Activated CD8-positive, alpha-beta memory T cell treated with anti-CD3 and anti-CD28 coated beads, Interleukin-2, amount 10 ng/mL, durations not matched to agents 7 days and 5 days (primary cell): ENCODE results near the gene PDZD7. TPM values are rescaled to one million over a fixed set of nuclear protein-coding genes. Genes with fewer than 3 reads are reported as not detected.

ENCODE experiments used
- ATAC-seq: fragments of 150-1000 bp; cut with Tn5 transposase; one replicate; pipeline ENCODE4 v1.10.0; 2021; ENCODE audit warnings: moderate library complexity
- CTCF ChIA-PET: fragments of 350-600 bp; sonication (Branson Sonifier 250); formaldehyde crosslinking; loops from one replicate; lab custom pipeline; 2021; ENCODE audit warnings: antibody characterized with exemption; lab: Charles Lee
- DNase-seq: peaks from one replicate; pipeline ENCODE4 v3.0.0-alpha.2; 2020
- H3K27ac Mint-ChIP-seq: one replicate; pipeline ENCODE4 v1.8.0; 2021; ENCODE audit warnings: mild to moderate bottlenecking, mixed read lengths
- H3K27me3 Mint-ChIP-seq: one replicate; pipeline ENCODE4 v1.8.0; 2021; ENCODE audit warnings: mixed read lengths
- H3K36me3 Mint-ChIP-seq: one replicate; pipeline ENCODE4 v1.8.0; 2021; ENCODE audit warnings: mild to moderate bottlenecking, mixed read lengths
- H3K4me1 Mint-ChIP-seq: one replicate; pipeline ENCODE4 v1.8.0; 2021; ENCODE audit warnings: mixed read lengths
- H3K4me3 Mint-ChIP-seq: one replicate; pipeline ENCODE4 v1.8.0; 2021; ENCODE audit warnings: mild to moderate bottlenecking, moderate library complexity, mixed read lengths
- H3K9me3 Mint-ChIP-seq: one replicate; pipeline ENCODE4 v1.8.0; 2022; ENCODE audit warnings: low read depth, mixed read lengths
- total RNA-seq, 2 experiments: library from RNA; stranded (reverse); gene quantifications; one replicate each; pipeline ENCODE4 v1.2.3, GENCODE V29; 2021

PDZD7 gene
- total RNA-seq, 2 experiments from 2014 or later, result 0.59 to 1.2 TPM

DNA sequence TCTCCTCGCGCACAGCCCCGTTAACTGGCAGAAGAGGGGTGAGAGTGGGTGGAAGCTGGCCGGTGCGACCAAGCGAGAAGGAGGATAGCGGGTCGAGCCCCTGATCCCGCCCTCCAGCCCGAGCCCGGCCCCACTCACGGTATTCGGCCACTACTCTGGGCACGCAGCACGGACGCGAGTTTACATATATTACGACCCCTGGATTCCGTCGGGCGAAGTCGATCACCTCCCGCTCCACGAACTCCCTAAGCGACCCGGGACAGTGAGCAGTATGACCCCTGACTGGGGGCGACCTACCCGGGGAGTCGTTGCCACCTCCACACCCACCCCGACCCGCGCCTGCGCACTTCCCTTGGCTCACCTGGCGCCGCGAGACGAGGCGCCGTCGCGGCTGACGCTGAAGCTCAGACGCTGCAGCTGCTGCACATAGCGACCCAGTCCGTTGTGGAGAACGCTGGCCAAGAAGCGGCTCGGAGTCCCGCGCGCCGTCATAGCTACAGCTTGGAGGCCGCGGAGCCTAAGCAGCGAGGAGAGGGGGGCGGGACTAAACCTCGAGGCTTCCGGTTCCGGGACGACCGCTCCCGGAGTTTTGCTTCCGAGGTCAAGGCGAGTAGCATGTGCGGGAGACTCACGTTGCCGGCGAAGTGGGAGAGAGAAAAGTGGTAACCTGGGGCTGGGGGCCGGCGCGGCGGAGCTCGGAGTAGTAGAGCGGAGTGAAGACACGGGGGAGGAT is 43.8 kb downstream of the PDZD7 start, which contains the start of the genes MRPL43 and TWNK:
Gene MRPL43 (minus strand): TSS at position 546 of the 733 bp plus-strand sequence. CDS start 54 bp downstream, at position 492.
Gene TWNK (plus strand): TSS at position 592 of the 733 bp plus-strand sequence. CDS start 668 bp downstream, outside the sequence.
- Mint-ChIP-seq H3K4me1 (peaks cover 37% of the 10 kb centered on the region), H3K4me3 (peak within 1 kb of the TSS; percentile 91), H3K36me3 (peaks cover 16% of the 10 kb centered on the region), H3K27me3 (no peaks in the 10 kb centered on the region), H3K27ac (peak within 1 kb of the TSS; percentile 85), H3K9me3 (no peaks in the 10 kb centered on the region)
- peak; percentile 90 for DNase-seq
- peak; percentile 97 for ATAC-seq
- CTCF ChIA-PET, result interaction anchor here (1.4 to 4.8 kb wide), 6 partner anchors 10 to 468 kb away, joined by 3 to 41 read pairs (median 8); partner anchors contain the start of genes LZTS2 and SEMA4G

DNA sequence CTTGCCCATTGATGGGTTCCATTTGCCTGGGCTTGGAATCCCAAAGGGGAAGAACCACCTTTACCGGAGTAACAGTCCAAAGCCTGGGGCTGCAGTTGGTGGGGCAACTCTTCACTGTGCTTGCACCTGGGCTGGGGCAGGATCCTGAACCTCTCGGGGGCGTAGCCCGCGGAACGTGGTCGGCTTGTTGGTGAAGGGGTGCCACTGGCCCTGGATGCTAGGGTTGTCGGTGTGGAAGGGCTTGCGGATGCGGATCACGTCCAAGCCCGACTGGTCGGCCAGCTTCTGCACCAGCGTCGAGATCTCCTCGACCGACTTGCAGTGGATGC is 44.3 kb downstream of the PDZD7 start:
- CTCF ChIA-PET, result interaction anchor here (0.8 to 4.8 kb wide), 7 partner anchors 11 to 468 kb away, joined by 3 to 41 read pairs (median 7); partner anchors contain the start of genes LZTS2 and SEMA4G
- DNase-seq (no peak), ATAC-seq (no peak)
- Mint-ChIP-seq H3K4me1 (peaks cover 37% of the 10 kb centered on the region), H3K27me3 (no peaks in the 10 kb centered on the region), H3K27ac (peak overlapping the region; percentile 85), H3K4me3 (peak overlapping the region; percentile 91), H3K9me3 (no peaks in the 10 kb centered on the region), H3K36me3 (peaks cover 16% of the 10 kb centered on the region)

DNA sequence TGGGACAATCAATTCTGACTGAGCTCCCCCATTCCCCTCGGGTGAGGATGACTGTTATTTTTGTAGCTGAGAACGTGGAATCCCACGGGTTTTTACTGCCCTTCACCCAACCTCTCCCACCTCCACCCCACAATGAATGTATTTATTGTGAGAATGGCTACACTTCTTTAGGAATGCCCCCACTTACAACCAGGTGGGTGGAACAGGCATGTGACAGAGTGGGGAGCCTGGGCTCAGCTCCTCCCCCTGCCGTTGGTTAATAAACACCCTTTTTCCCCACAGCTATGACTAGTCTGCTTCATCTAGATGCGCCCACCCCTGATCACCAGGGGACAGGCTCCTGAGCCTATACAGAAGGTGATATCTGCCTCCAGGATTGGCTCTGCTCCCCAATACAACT is 45.6 kb downstream of the PDZD7 start:
- Mint-ChIP-seq H3K36me3 (peaks cover 5% of the 10 kb centered on the region), H3K27me3 (no peaks in the 10 kb centered on the region), H3K4me1 (peaks cover 32% of the 10 kb centered on the region), H3K4me3 (no peak overlapping the region), H3K9me3 (no peaks in the 10 kb centered on the region), H3K27ac (no peak overlapping the region)
- no peak for DNase-seq
- CTCF ChIA-PET, result interaction anchor here (3.1 to 4.8 kb wide), 2 partner anchors 12 to 29 kb away, joined by 12 to 41 read pairs; no protein-coding TSS in a partner anchor
- ATAC-seq, result no peak

DNA sequence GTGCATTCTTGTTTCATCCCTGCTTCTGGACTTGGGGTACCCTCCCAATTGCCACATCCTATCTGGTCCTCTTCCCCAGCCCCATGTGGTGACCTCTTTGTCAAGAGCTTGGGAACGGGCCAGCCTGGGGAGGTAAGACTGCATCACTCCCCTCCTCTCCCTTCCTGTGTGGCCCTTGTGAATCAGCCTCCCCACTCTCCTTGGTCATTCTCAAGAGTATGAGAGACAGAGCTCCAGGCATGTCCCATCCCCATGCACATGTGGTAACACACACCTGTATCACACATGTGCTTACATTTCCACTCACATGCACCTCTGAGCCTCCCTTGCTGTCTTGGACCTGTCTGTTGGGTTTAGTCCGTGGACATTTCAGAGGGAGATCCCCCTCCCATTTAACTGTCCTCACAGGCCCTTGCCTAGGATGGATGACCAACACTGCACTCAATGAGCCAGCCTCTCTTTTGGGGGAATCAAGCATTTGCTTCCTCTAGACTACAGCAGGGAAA is 46.2 kb downstream of the PDZD7 start:
- H3K4me3 Mint-ChIP-seq, result no peak overlapping the region
- ATAC-seq (no peak), DNase-seq (no peak)
- H3K27me3 Mint-ChIP-seq, result no peaks in the 10 kb centered on the region
- peaks cover 4% of the 10 kb centered on the region for H3K36me3 Mint-ChIP-seq
- CTCF ChIA-PET, result interaction anchor here (1.1 to 4.8 kb wide), 3 partner anchors 13 to 57 kb away, joined by 3 to 41 read pairs (median 12); no protein-coding TSS in a partner anchor
- no peaks in the 10 kb centered on the region for H3K9me3 Mint-ChIP-seq
- peaks cover 30% of the 10 kb centered on the region for H3K4me1 Mint-ChIP-seq
- no peak overlapping the region for H3K27ac Mint-ChIP-seq

DNA sequence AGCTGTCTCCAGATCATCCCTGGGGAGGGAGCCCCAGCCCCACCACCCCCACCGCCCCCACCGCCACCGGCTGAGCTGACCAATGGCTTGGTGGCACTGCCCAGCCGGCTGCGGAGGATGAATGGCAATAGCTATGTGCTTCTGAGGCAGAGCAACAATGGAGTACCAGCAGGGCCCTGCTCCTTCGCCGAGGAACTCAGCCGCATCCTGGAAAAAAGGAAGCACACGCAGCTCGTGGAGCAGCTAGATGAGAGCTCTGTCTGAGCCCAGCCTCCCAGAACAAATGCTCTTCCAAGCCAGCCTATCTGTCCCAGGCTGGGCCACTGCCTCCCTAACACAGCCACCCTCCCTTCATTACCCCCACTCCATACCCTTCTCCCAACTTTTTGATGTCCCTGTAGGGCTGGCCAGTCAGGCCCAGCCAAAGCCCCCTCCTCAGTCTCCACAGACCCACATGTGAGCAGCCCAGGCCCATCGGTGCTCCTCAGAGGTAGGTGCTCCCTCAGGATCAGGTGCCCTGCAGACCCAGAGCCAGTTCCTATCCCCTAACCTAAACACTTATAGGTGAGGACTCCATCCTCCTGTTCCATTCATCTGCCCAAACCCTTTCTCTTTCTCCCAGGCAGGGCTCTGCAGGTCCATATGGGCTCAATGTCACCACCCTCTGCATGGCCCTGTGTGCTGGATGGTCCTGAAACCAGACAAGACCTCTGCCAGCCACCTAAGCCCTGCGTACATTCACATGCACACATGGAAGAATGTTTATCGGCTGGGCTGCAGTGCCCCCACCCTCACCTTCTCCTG is 46.9 kb downstream of the PDZD7 start:
- CTCF ChIA-PET, result interaction anchor here (1.1 kb wide), 1 partner anchor 56 kb away, joined by 3 read pairs; no protein-coding TSS in a partner anchor
- Mint-ChIP-seq H3K4me1 (peaks cover 25% of the 10 kb centered on the region), H3K4me3 (no peak overlapping the region), H3K9me3 (no peaks in the 10 kb centered on the region), H3K27me3 (no peaks in the 10 kb centered on the region), H3K27ac (no peak overlapping the region), H3K36me3 (peaks cover 4% of the 10 kb centered on the region)
- DNase-seq (no peak), ATAC-seq (no peak)

- Mint-ChIP-seq H3K9me3 (no peaks in the 10 kb centered on the region), H3K4me1 (peaks cover 21% of the 10 kb centered on the region), H3K4me3 (no peak overlapping the region), H3K27me3 (no peaks in the 10 kb centered on the region), H3K36me3 (peaks cover 4% of the 10 kb centered on the region), H3K27ac (no peak overlapping the region)
- DNase-seq (no peak), ATAC-seq (no peak)
- CTCF ChIA-PET, result interaction anchor here (1.1 kb wide), 1 partner anchor 55 kb away, joined by 3 read pairs; no protein-coding TSS in a partner anchor
Measured at GRCh38 chr10:100982916-100983830, 47.8 kb downstream of the PDZD7 start.

GRCh38 chr10:100981178-100981772 is 49.7 kb downstream of the PDZD7 start:
- Mint-ChIP-seq H3K4me1 (peaks cover 8% of the 10 kb centered on the region), H3K36me3 (no peaks in the 10 kb centered on the region), H3K9me3 (no peaks in the 10 kb centered on the region), H3K27me3 (no peaks in the 10 kb centered on the region), H3K4me3 (no peak overlapping the region), H3K27ac (no peak overlapping the region)
- no peak for ATAC-seq
- CTCF ChIA-PET, result interaction anchor here (1.0 to 1.1 kb wide), 2 partner anchors 17 to 33 kb away, joined by 5 to 6 read pairs; no protein-coding TSS in a partner anchor
- DNase-seq, result no peak

DNA sequence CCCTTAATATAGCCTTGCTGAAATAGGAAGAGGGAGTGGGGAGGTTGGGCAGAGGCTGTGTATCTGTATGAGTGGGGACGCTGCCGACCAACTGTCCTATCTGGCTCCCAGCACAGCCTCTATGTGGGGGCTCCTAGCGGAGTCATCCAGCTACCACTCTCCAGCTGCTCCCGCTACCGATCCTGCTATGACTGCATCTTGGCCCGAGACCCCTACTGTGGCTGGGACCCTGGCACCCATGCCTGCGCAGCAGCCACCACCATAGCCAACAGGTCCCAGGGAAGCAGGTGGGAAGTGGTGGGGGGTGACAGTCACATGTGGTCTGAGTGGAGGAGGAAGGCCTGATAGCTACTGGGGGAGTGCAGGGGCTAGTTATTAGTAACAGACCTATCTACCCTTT is 50.2 kb downstream of the PDZD7 start:
- H3K4me3 Mint-ChIP-seq, result no peak overlapping the region
- H3K27ac Mint-ChIP-seq, result no peak overlapping the region
- DNase-seq, result peak; percentile 38
- H3K4me1 Mint-ChIP-seq, result peaks cover 2% of the 10 kb centered on the region
- H3K27me3 Mint-ChIP-seq, result no peaks in the 10 kb centered on the region
- H3K9me3 Mint-ChIP-seq, result no peaks in the 10 kb centered on the region
- CTCF ChIA-PET, result interaction anchor here (1.0 to 1.1 kb wide), 2 partner anchors 17 to 33 kb away, joined by 5 to 6 read pairs; no protein-coding TSS in a partner anchor
- no peaks in the 10 kb centered on the region for H3K36me3 Mint-ChIP-seq
- ATAC-seq, result no peak

DNA sequence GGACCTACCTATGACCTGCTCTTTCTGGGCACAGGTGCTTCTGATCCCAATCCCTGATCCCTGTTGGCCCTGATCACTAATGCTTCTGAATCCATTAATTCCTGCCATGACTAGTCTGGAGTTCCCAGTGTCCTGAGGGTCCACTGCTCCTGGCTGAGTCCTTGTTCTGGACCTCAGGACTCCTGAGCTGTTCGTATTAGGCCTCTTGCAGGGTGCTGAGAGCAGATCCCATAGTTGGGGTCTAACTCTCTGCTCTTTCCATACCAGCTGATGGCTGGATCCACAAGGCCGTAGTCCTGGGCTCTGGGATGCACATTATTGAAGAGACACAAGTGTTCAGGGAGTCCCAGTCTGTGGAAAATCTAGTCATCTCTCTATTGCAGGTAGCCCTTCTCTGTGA is 50.6 kb downstream of the PDZD7 start:
- ATAC-seq (no peak), DNase-seq (peak; percentile 25)
- no peak overlapping the region for H3K27ac Mint-ChIP-seq
- no peaks in the 10 kb centered on the region for H3K36me3 Mint-ChIP-seq
- H3K4me3 Mint-ChIP-seq, result no peak overlapping the region
- CTCF ChIA-PET, result no interaction called here
- no peaks in the 10 kb centered on the region for H3K27me3 Mint-ChIP-seq
- H3K4me1 Mint-ChIP-seq, result no peaks in the 10 kb centered on the region
- no peaks in the 10 kb centered on the region for H3K9me3 Mint-ChIP-seq

DNA sequence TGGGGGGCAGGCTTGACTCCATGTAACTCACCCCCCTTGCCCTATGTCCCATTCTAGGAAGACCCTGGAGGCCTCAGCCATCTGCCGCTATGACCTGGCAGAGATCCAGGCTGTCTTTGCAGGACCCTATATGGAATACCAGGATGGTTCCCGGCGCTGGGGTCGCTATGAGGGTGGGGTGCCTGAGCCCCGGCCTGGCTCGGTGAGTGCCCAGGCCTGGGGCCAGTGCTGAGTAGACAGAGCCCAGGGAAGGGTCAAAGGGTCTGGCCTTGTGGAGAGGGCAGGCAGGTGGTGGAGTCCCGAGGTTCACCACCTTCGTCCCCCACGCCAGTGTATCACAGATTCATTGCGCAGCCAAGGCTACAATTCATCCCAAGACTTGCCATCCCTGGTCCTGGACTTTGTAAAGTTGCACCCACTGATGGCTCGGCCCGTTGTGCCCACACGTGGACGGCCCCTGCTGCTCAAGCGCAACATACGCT is 51.1 kb downstream of the PDZD7 start:
- ATAC-seq (no peak), DNase-seq (no peak)
- Mint-ChIP-seq H3K9me3 (no peaks in the 10 kb centered on the region), H3K27ac (no peak overlapping the region), H3K4me1 (no peaks in the 10 kb centered on the region), H3K4me3 (no peak overlapping the region), H3K27me3 (no peaks in the 10 kb centered on the region), H3K36me3 (no peaks in the 10 kb centered on the region)
- CTCF ChIA-PET, result no interaction called here

GRCh38 chr10:100978901-100979195 is 52.1 kb downstream of the PDZD7 start:
- ATAC-seq, result no peak
- H3K27ac Mint-ChIP-seq, result no peak overlapping the region
- H3K4me1 Mint-ChIP-seq, result no peaks in the 10 kb centered on the region
- no peak for DNase-seq
- CTCF ChIA-PET, result no interaction called here
- H3K27me3 Mint-ChIP-seq, result no peaks in the 10 kb centered on the region
- no peak overlapping the region for H3K4me3 Mint-ChIP-seq
- H3K36me3 Mint-ChIP-seq, result no peaks in the 10 kb centered on the region
- no peaks in the 10 kb centered on the region for H3K9me3 Mint-ChIP-seq
